ENCODE data around the gene SSTR3.
A peak's percentile ranks its signal among the peaks of the same experiment; 100 is the strongest.
"Not testable (repeated sequence)": the region's sequence is repeated elsewhere in the genome, so short reads cannot be mapped to it uniquely, and the experiment has no call there.

SSTR3 gene

DNA sequence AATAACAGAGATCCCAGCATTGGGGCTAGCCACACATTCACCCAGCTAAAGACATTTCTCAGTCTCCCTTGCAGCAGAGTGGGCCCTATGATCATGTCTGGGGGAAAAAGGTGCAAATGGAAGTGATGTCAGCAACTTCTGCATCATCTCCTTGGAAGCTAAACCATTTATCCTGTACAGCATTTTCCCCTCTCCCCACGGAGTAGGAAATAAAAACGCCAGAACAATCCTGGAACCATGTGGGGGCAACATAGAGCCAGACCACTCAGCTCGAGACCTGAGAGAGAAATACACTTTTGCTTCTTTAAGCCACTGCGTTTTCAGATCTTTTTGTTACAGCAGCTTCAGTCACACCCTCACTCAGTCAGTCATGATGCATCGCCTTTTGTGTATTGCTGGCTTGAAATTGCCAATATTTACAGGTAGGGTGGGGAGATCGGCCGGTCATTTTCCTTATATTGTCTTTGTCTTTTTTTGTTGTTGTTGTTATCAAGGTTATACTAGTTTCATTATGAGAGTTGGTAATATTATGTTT lies 40.9 kb upstream of the SSTR3 start:
- H3K9ac ChIP-seq (ENCODE audit: low read depth, low read length) = no peak overlapping the region
- no peak overlapping the region for H3K4me2 ChIP-seq (ENCODE audit: low read length)
- peaks cover 12% of the 10 kb centered on the region for H3K4me1 ChIP-seq (ENCODE audit: control insufficient read depth, insufficient read depth, low read length)
- peaks cover 62% of the 10 kb centered on the region for H3K27me3 ChIP-seq (ENCODE audit: control insufficient read depth, insufficient read depth, low read length)
- H3K9me3 ChIP-seq (replicated peaks; ENCODE audit: low read length) = no peaks in the 10 kb centered on the region
- H3K36me3 ChIP-seq (ENCODE audit: insufficient read depth, low read length) = no peaks in the 10 kb centered on the region
- no peak overlapping the region for H3K4me3 ChIP-seq (ENCODE audit: low read length)

DNA sequence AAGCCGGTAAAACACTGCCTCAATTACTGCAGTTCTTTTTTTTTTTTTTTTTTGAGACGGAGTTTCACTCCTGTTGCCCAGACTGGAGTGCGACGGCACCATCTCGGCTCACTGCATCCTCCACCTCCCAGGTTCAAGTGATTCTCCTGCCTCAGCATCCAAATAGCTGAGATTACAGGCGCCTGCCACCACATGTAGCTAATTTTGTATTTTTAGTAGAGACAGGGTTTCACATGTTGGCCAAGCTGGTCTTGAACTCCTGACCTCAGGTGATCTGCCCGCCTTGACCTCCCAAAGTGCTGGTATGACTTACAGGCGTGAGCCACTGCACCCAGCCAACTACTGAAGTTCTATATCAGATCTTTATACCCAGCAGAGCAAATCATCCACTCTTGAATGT lies 39.6 kb upstream of the SSTR3 start:
- not testable (repeated sequence) for H3K4me3 ChIP-seq (ENCODE audit: low read length); H3K4me2 ChIP-seq (ENCODE audit: low read length); H3K9ac ChIP-seq (ENCODE audit: low read depth, low read length); H3K36me3 ChIP-seq (ENCODE audit: insufficient read depth, low read length); H3K9me3 ChIP-seq (replicated peaks; ENCODE audit: low read length)
- Histone ChIP-seq H3K4me1 (ENCODE audit: control insufficient read depth, insufficient read depth, low read length) (peaks cover 12% of the 10 kb centered on the region), H3K27me3 (ENCODE audit: control insufficient read depth, insufficient read depth, low read length) (peaks cover 57% of the 10 kb centered on the region)

DNA sequence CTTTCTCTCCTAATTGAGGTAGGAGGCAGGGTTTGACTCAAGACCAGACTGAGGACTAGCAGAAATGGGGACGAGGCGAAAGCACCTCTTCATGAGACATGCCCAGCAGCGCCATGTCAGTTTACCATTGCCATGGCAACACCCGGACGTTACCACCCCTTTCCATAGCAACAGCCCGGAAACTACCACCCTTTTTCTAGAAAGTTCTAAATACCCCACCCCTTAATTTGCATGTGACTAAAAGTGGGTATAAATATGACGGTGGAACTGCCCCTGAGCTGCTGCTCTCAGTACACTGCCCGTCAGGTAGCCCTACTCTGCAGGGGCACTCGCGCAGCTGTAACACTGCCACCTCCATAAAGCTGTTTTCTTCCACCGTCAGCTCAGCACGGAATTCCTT lies 37.7 kb upstream of the SSTR3 start:
- Histone ChIP-seq H3K36me3 (ENCODE audit: insufficient read depth, low read length) (no peaks in the 10 kb centered on the region), H3K9ac (ENCODE audit: low read depth, low read length) (no peak overlapping the region), H3K9me3 (replicated peaks; ENCODE audit: low read length) (no peaks in the 10 kb centered on the region), H3K4me2 (ENCODE audit: low read length) (no peak overlapping the region), H3K27me3 (ENCODE audit: control insufficient read depth, insufficient read depth, low read length) (peaks cover 45% of the 10 kb centered on the region), H3K4me3 (ENCODE audit: low read length) (no peak overlapping the region), H3K4me1 (ENCODE audit: control insufficient read depth, insufficient read depth, low read length) (peaks cover 11% of the 10 kb centered on the region)

DNA sequence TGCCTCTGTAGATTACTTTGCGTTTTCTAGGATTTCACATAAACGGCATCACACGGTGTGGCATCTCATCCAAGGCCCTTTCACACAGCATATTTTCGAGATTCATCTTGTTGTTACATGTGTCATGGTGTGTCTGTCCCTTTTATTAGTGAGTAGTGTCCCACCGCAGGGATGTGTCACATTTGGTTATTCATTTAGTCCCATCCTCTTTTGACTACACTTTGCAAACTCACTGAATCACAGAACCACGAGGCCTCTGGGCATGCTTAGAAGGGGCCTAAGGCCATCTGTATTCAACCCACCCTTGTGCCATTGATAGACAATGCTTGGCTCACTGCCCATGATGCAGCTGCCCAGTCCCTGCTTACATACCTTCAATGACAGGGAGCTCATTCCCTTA lies 36.0 kb upstream of the SSTR3 start:
- Histone ChIP-seq H3K9me3 (replicated peaks; ENCODE audit: low read length) (no peaks in the 10 kb centered on the region), H3K9ac (ENCODE audit: low read depth, low read length) (no peak overlapping the region), H3K36me3 (ENCODE audit: insufficient read depth, low read length) (no peaks in the 10 kb centered on the region), H3K27me3 (ENCODE audit: control insufficient read depth, insufficient read depth, low read length) (peaks cover 51% of the 10 kb centered on the region), H3K4me1 (ENCODE audit: control insufficient read depth, insufficient read depth, low read length) (peaks cover 9% of the 10 kb centered on the region), H3K4me3 (ENCODE audit: low read length) (no peak overlapping the region), H3K4me2 (ENCODE audit: low read length) (no peak overlapping the region)

DNA sequence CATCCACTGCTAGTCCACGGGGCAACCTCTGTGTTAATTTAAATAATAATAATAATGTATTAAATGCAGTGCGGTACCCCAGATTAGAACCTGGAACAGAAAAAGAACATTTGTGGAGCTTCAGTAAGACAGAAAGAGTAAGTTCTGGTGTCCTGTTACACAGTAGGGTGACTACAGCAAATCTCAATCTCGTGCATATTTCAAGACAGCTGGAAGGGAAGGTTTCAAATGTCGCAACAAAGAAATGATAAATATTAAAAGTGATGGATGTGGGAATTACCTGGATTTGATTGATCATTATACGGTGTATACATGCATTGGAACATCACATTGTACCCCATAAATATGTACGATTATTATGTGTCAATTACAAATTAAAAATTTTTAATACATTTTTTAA lies 33.5 kb upstream of the SSTR3 start:
- no peak overlapping the region for H3K9ac ChIP-seq (ENCODE audit: low read depth, low read length)
- H3K4me2 ChIP-seq (ENCODE audit: low read length) = no peak overlapping the region
- no peaks in the 10 kb centered on the region for H3K36me3 ChIP-seq (ENCODE audit: insufficient read depth, low read length)
- H3K9me3 ChIP-seq (replicated peaks; ENCODE audit: low read length) = no peaks in the 10 kb centered on the region
- no peak overlapping the region for H3K4me3 ChIP-seq (ENCODE audit: low read length)
- H3K4me1 ChIP-seq (ENCODE audit: control insufficient read depth, insufficient read depth, low read length) = peaks cover 16% of the 10 kb centered on the region
- H3K27me3 ChIP-seq (ENCODE audit: control insufficient read depth, insufficient read depth, low read length) = peaks cover 34% of the 10 kb centered on the region

DNA sequence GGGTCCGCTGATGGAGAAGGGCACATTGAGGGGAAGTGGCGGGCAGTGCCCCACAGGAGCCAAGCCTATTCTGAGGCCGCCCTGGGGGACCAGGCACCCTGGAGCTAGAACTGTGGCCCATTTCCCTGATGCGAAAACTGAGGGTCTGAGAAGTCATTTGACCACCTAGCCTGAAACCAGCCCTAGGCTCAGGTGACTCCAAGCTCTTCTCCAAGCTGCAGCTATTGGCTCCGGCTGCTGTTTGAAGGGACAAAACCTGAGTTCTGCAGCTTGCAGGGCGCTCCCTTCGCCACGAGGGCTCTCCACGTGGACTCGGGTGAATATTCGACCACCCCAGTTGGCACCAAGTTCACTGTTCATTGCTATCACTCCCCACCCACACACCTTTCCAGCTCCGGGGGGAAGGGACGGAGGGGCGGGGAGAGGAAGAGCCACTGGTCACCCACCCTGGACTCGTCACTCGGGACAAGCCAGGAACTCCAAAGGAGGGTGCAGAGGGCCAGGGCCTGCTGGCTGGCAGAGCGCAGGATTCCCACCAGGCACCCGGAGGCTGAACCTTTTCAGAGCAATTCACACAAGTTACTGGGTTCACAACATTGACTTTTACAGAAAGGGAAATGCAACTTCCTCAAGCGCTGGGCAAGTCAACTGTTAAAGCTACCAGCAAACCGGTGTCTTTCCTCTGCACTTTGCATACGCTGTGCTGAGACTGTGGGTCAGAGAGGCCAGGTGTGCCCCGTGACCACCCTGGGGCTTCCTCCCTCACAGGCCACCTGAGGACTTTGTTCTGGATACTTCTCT lies 32.8 kb upstream of the SSTR3 start:
- H3K9me3 ChIP-seq (replicated peaks; ENCODE audit: low read length) = no peaks in the 10 kb centered on the region
- no peak overlapping the region for H3K9ac ChIP-seq (ENCODE audit: low read depth, low read length)
- no peaks in the 10 kb centered on the region for H3K36me3 ChIP-seq (ENCODE audit: insufficient read depth, low read length)
- peaks cover 16% of the 10 kb centered on the region for H3K4me1 ChIP-seq (ENCODE audit: control insufficient read depth, insufficient read depth, low read length)
- H3K27me3 ChIP-seq (ENCODE audit: control insufficient read depth, insufficient read depth, low read length) = peaks cover 40% of the 10 kb centered on the region
- H3K4me2 ChIP-seq (ENCODE audit: low read length) = no peak overlapping the region
- no peak overlapping the region for H3K4me3 ChIP-seq (ENCODE audit: low read length)

DNA sequence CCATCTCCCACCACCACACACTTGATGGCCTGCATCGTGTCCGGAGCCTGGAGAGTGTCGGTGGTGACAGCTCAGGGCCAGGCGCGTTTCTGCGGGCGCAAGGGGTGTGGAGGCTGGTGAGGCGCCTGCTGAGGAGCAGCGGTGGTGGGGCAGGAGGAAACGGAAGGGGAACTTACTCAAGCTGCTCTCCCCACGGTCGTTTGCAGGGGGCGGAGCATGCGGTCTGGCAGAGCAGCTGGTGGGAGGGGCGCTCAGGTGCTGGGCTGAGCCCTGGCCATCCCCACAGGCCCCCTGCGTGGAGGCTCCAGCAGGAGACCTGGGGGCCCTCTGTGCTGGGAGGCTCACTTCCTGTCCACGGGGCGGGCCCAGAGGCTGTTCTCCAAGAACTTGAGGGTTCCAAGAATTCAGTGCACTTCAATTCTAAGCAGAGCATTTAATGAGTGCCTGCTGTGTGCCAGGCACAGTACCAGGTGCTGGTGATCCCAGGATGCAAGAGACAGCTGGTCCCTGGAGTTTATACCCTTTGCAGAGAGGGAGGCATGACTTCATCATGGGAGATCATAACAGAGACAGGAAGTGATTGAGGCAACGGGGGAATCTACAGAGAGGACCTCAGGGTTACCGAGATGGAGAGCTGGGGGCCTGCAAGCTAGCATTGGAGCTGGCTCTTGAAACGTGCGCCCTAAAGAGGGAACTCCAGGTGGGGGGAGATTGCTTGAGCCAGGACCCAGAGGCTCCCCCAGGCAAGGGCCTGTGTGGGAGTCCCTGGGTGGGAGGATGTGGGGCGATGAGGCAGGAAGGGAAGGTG lies 32.0 kb upstream of the SSTR3 start, which contains the start of gene RAC2:
Gene RAC2, minus strand, starts transcription at position 156 of the 808 bp plus-strand sequence. Its CDS starts 121 bp downstream, at position 35.
- peaks cover 48% of the 10 kb centered on the region for H3K27me3 ChIP-seq (ENCODE audit: control insufficient read depth, insufficient read depth, low read length)
- no peaks in the 10 kb centered on the region for H3K36me3 ChIP-seq (ENCODE audit: insufficient read depth, low read length)
- H3K9me3 ChIP-seq (replicated peaks; ENCODE audit: low read length) = no peaks in the 10 kb centered on the region
- peaks cover 16% of the 10 kb centered on the region for H3K4me1 ChIP-seq (ENCODE audit: control insufficient read depth, insufficient read depth, low read length)
- peak within 1 kb of the TSS; percentile 79 for H3K4me2 ChIP-seq (ENCODE audit: low read length)
- H3K4me3 ChIP-seq (ENCODE audit: low read length) = peak within 1 kb of the TSS; percentile 58
- H3K9ac ChIP-seq (ENCODE audit: low read depth, low read length) = peak within 1 kb of the TSS; percentile 41

DNA sequence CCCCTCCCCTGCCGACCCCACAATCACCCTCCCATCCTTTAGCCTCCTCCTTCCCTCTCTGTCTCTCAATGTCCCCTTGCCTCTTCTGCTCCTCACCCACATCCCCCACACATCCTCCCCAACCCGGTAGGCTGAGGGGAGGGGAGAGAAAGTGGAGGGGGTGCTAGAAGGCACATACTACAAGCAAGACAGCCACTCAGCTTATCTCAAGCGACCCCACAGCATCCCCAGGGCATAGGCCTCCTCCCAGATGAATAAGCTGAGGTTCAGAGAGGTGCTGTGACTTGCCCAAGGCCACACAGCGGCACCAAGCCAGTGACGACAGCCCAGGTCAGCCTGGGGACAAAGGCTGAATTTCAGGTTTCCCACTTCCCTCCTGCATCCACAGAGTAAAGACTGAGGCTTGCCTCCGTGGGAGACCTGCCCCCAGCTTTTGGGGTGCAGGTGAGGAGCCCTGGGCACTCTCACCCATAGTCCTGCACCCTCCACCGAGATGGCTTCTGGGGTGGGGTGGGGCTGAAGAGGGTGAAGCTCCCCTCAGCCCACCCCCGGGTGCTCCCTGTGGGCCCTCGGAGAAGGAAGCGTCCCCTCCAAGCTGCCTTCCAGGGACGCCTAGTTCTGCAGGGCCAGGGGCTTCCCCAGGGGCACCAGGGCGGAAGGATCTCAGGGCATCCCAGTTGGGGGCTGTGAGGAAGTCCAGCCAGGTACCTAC lies 31.3 kb upstream of the SSTR3 start:
- H3K4me2 ChIP-seq (ENCODE audit: low read length) = peak overlapping the region; percentile 79

DNA sequence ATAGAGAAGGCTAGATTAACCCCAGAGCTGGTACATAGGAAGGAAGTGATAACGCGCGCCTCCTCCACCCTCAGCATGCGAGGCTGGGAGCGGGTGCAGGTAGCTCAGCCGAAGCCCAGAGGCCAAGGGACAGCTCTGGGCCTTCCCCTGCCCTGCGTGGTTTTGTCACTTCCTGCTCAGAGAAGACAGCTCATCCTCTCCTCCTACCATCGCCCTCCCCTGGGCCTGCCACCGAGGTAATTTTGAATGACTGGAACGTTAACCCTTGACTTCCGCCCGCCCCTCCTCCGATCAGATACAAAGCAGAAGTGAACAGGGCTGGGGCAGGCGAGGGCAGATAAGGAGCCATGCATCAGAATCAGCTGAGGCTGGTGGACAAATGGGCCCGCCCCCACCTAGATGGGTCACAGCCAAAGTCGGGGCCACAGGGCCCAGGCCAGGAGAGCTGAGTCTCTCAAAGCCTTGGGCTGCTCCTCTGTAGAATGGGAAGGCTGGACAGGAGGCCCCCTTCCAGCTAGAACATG lies 30.2 kb upstream of the SSTR3 start:
- no peaks in the 10 kb centered on the region for H3K36me3 ChIP-seq (ENCODE audit: insufficient read depth, low read length)
- peaks cover 53% of the 10 kb centered on the region for H3K27me3 ChIP-seq (ENCODE audit: control insufficient read depth, insufficient read depth, low read length)
- peaks cover 16% of the 10 kb centered on the region for H3K4me1 ChIP-seq (ENCODE audit: control insufficient read depth, insufficient read depth, low read length)
- no peaks in the 10 kb centered on the region for H3K9me3 ChIP-seq (replicated peaks; ENCODE audit: low read length)
- H3K4me3 ChIP-seq (ENCODE audit: low read length) = no peak overlapping the region
- H3K9ac ChIP-seq (ENCODE audit: low read depth, low read length) = no peak overlapping the region
- peak overlapping the region; percentile 41 for H3K4me2 ChIP-seq (ENCODE audit: low read length)

More for the DNA sequence above, 31.3 kb upstream of the SSTR3 start:
- Histone ChIP-seq H3K4me1 (ENCODE audit: control insufficient read depth, insufficient read depth, low read length) (peaks cover 16% of the 10 kb centered on the region), H3K36me3 (ENCODE audit: insufficient read depth, low read length) (no peaks in the 10 kb centered on the region), H3K27me3 (ENCODE audit: control insufficient read depth, insufficient read depth, low read length) (peaks cover 50% of the 10 kb centered on the region), H3K9ac (ENCODE audit: low read depth, low read length) (peak overlapping the region; percentile 41), H3K9me3 (replicated peaks; ENCODE audit: low read length) (no peaks in the 10 kb centered on the region), H3K4me3 (ENCODE audit: low read length) (peak overlapping the region; percentile 58)

DNA sequence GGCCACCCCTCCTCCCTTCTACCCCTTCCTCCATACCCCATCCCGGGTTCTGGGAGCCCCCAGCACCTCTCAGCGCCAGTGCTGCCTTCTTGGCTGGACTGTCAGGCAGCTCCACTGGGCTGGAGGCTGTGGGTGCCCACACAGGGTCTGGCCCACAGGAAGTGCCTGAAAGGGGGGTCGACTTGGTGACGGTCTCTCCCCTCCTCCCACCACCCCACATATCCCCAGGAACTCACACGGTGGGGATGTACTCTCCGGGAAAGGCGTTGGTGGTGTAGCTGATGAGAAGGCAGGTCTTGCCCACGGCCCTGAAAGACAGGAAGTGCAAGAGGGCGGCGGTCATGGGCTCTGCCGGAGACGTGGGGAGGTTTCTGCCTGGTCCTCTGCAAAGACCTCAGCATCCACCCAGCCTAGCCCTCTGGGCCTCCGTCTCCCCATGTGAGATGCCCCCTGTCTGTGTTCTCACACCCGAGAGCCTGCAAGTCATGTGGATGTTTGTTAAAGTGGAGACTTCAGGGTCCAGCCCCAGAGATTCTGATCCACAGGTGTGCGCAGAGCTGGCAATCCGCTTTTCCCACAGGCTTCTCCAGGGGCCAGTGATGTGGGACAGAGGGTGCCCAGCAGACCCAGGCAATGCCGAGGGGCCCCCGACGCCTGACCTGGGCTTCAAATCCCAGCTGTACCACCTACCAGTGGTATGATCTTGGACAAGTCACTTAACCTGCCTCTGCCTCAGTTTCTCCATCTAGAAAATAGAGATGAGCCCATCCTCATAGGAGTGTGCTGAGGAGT lies 29.3 kb upstream of the SSTR3 start:
- no peaks in the 10 kb centered on the region for H3K9me3 ChIP-seq (replicated peaks; ENCODE audit: low read length)
- peaks cover 16% of the 10 kb centered on the region for H3K4me1 ChIP-seq (ENCODE audit: control insufficient read depth, insufficient read depth, low read length)
- peaks cover 52% of the 10 kb centered on the region for H3K27me3 ChIP-seq (ENCODE audit: control insufficient read depth, insufficient read depth, low read length)
- H3K36me3 ChIP-seq (ENCODE audit: insufficient read depth, low read length) = no peaks in the 10 kb centered on the region
- H3K4me3 ChIP-seq (ENCODE audit: low read length) = no peak overlapping the region
- no peak overlapping the region for H3K4me2 ChIP-seq (ENCODE audit: low read length)
- H3K9ac ChIP-seq (ENCODE audit: low read depth, low read length) = no peak overlapping the region
